ENCODE results near the gene ATP9B.

DNA sequence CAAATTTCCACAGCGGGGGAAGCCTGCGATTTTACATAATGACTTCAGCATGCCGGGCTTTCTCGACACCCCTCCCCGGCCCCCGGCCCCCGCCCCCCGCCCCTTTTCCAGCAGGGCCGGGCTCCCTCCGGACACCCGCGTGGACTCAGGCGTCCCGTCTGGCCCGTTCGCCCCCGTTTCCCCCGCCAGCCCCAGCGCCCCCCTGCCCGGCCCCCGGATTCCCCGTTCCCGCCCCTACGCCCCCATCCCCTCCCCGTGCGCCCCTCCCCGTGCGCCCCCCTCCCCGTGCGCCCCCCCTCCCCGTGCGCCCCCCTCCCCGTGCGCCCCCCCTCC lies 326.1 kb downstream of the ATP9B start:
- TF ChIP-seq CTCF (conservative IDR thresholded peaks at IDR 0.05): no peak
- no peak for TF ChIP-seq EZH2 (IDR thresholded peaks at IDR 0.05; ENCODE audit: low read depth)

Measured in PC-9 (cell line).